Breast epithelium (tissue), 4 donors: ENCODE measurements around the gene GPR108. TPM values are rescaled to one million over a fixed set of nuclear protein-coding genes. Genes with fewer than 3 reads are reported as not detected.

ENCODE experiments used
- DNase-seq, 2 donors: peaks; one replicate each; pipeline ENCODE4 v3.0.0-alpha.2; 2019; ENCODE audit warnings: low spot score in 2 of 2
- H3K27ac ChIP-seq, 2 donors: fragments of 200-600 bp; sonication (generic) in 1 of 2; one replicate each; pipeline ENCODE4 v1.5.1; 2016 to 2019; ENCODE audit warnings: mild to moderate bottlenecking in 1 of 2
- H3K27me3 ChIP-seq, 2 donors: fragments of 200-600 bp; sonication (generic) in 1 of 2; one replicate each; pipeline versions ENCODE4 v1.5.1 to v1.6.0; 2017 to 2019; ENCODE audit warnings: control low read depth in 1 of 2, mild to moderate bottlenecking in 1 of 2
- H3K36me3 ChIP-seq: fragments of 200-600 bp; one replicate; pipeline ENCODE4 v1.5.1; 2019
- H3K4me1 ChIP-seq, 2 donors: fragments of 200-600 bp; sonication (generic); one replicate each; pipeline ENCODE4 v1.5.1; 2016 to 2019; ENCODE audit warnings: control low read depth in 1 of 2
- H3K4me3 ChIP-seq, 3 donors: fragments of 200-600 bp; sonication (generic); 1 replicate in 2 of 3; 2 replicates in 1 of 3; pipeline ENCODE4 v1.5.1; 2016 to 2019; ENCODE audit warnings: mild to moderate bottlenecking in 3 of 3, moderate library complexity in 2 of 3
- H3K9me3 ChIP-seq, 2 donors: fragments of 200-600 bp; sonication (generic) in 1 of 2; one replicate each; pipeline ENCODE4 v1.5.1; 2016 to 2019; ENCODE audit warnings: control low read depth in 1 of 2
- POLR2A ChIP-seq: fragments of 450-650 bp; IDR thresholded peaks from one replicate; pipeline ENCODE4 v1.6.1; 2016; ENCODE audit warnings: antibody characterized with exemption, mild to moderate bottlenecking, moderate library complexity
- POLR2AphosphoS5 ChIP-seq, 3 donors: sonication (generic); formaldehyde crosslinking; IDR thresholded peaks; one replicate each; pipeline ENCODE4 v1.6.1; 2017; ENCODE audit warnings: antibody characterized with exemption in 3 of 3
- intact Hi-C: fragments of 100-400 bp; cut with DNase I; formaldehyde crosslinking; loops from one replicate; pipeline ENCODE4 v1.15.1; 2023; ENCODE audit warnings: low total_unique reads
- total RNA-seq, 3 donors: library from RNA; depleted of rRNA; stranded (reverse); fragments of >200 nt; gene quantifications; one replicate each; pipeline ENCODE4 v1.1.0, GENCODE V29; 2016
- TF ChIP-seq, protein P1 (sequence below), 3 donors: fragments of 450-650 bp; IDR thresholded peaks; one replicate each; pipeline ENCODE4 v1.5.1; 2016 to 2017; ENCODE audit warnings: antibody characterized with exemption in 3 of 3, mild to moderate bottlenecking in 3 of 3, moderate library complexity in 3 of 3

The GPR108 gene
- total RNA-seq, 3 donors from 2014 or later: 62.9 to 98.1 (median 78.0) TPM

GRCh38 chr19:6769006-6769619 lies 31.7 kb upstream of the GPR108 start:
- Histone ChIP-seq H3K27ac (no peak overlapping the region), H3K27me3 (no peaks in the 10 kb centered on the region)

GRCh38 chr19:6768236-6768785 lies 30.9 kb upstream of the GPR108 start:
- Histone ChIP-seq H3K4me1 (no peaks in the 10 kb centered on the region), H3K36me3 (no peaks in the 10 kb centered on the region), H3K27ac (peak overlapping the region; percentile 82 to 96), H3K27me3 (no peaks in the 10 kb centered on the region), H3K9me3 (no peaks in the 10 kb centered on the region), H3K4me3 (peak overlapping the region in 2 of 3 donors; percentile 55 to 76)
- TF ChIP-seq, protein P1, sequence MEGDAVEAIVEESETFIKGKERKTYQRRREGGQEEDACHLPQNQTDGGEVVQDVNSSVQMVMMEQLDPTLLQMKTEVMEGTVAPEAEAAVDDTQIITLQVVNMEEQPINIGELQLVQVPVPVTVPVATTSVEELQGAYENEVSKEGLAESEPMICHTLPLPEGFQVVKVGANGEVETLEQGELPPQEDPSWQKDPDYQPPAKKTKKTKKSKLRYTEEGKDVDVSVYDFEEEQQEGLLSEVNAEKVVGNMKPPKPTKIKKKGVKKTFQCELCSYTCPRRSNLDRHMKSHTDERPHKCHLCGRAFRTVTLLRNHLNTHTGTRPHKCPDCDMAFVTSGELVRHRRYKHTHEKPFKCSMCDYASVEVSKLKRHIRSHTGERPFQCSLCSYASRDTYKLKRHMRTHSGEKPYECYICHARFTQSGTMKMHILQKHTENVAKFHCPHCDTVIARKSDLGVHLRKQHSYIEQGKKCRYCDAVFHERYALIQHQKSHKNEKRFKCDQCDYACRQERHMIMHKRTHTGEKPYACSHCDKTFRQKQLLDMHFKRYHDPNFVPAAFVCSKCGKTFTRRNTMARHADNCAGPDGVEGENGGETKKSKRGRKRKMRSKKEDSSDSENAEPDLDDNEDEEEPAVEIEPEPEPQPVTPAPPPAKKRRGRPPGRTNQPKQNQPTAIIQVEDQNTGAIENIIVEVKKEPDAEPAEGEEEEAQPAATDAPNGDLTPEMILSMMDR (IDR thresholded peaks at IDR 0.05): no peak
- no peak for TF ChIP-seq POLR2AphosphoS5 (IDR thresholded peaks at IDR 0.05)
- no peak for TF ChIP-seq POLR2A
- no peak for DNase-seq
- intact Hi-C loops: no loop called here

More at GRCh38 chr19:6769006-6769619, 31.7 kb upstream of the GPR108 start:
- no peaks in the 10 kb centered on the region for H3K4me1 ChIP-seq
- intact Hi-C loops: no loop called here
- H3K4me3 ChIP-seq: no peak overlapping the region
- DNase-seq: no peak
- H3K9me3 ChIP-seq: no peaks in the 10 kb centered on the region
- TF ChIP-seq POLR2A (no peak), POLR2AphosphoS5 (IDR thresholded peaks at IDR 0.05) (no peak)
- TF ChIP-seq, protein P1 (IDR thresholded peaks at IDR 0.05): peak in 1 of 3 donors; percentile 23
- H3K36me3 ChIP-seq: no peaks in the 10 kb centered on the region

DNA sequence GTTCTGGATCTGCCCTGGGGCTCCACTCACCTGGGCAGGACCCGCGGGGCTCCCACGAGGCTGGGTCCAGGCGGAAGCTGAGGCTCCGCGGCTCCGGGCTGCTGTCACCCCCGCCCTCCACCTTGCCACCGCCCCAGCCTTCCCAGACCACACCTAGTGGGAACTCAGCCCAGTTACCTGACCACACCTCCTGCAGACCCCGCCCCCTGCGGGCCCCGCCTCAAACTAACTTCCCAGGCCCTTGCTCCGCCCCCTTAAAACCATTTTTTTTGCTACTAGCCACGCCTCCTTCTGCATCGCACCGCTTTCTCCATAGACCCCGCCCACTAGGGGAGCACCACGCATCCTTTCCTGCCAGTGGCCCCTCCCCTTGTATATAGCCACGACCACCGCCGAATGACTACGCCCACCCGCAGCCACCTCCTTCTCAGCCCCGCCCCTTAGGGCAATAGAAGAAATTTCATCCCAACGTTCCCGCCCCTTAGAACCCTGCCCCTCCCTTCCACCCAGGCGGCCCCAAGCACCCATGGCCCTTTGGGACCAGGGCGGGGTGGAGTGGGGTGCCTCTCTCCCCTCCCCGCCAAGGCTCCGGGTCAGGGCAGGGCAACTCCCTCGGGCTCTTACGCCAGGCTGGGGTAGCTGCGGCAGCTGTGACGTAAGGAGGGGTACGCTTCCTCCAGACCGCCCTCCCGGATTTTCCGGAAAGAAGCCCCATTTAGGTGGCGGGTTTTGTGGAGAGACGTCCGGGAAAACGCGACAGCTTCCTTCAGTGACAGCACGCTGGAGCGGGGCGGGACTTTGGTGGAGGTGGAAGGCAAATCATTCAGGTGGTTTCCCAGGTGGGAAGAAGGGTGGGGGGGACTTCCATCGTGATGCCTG lies 30.2 kb upstream of the GPR108 start, which contains the start of gene SH2D3A:
SH2D3A (minus strand) TSS at position 79 of the 879 bp plus-strand sequence. CDS start 3,687 bp downstream, outside the sequence.
- intact Hi-C loops: no loop called here
- no peaks in the 10 kb centered on the region for H3K9me3 ChIP-seq
- H3K27me3 ChIP-seq: no peaks in the 10 kb centered on the region
- H3K36me3 ChIP-seq: no peaks in the 10 kb centered on the region
- no peaks in the 10 kb centered on the region for H3K4me1 ChIP-seq
- H3K4me3 ChIP-seq: peak within 1 kb of the TSS; percentile 17 to 76 (median 55)
- DNase-seq: peak; percentile 94
- peak within 1 kb of the TSS; percentile 82 to 96 for H3K27ac ChIP-seq
- TF ChIP-seq POLR2A (peak; percentile 39), POLR2AphosphoS5 (IDR thresholded peaks at IDR 0.05) (peak in 1 of 3 donors; percentile 85)
- TF ChIP-seq, protein P1 (IDR thresholded peaks at IDR 0.05): no peak

DNA sequence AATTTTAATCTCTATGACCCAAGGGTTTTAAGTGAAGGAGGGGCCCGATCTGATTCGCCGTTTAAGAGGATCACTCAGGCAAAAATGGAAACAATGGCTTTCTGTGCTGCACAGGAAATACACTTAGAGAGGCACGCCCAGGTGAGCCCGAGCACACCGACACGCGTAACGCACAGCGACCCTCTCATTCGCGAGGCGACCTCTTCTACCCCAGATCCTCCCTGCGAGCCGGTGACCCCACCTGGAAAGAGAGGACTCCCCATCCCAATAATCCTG lies 29.6 kb upstream of the GPR108 start:
- peak overlapping the region; percentile 17 to 76 (median 55) for H3K4me3 ChIP-seq
- peak overlapping the region; percentile 82 to 96 for H3K27ac ChIP-seq
- intact Hi-C loops: no loop called here
- no peak for DNase-seq
- no peaks in the 10 kb centered on the region for H3K36me3 ChIP-seq
- no peaks in the 10 kb centered on the region for H3K9me3 ChIP-seq
- H3K27me3 ChIP-seq: no peaks in the 10 kb centered on the region
- peak in 2 of 3 donors; percentile 8 to 44 for TF ChIP-seq POLR2AphosphoS5 (IDR thresholded peaks at IDR 0.05)
- no peak for TF ChIP-seq POLR2A
- H3K4me1 ChIP-seq: no peaks in the 10 kb centered on the region

GRCh38 chr19:6766357-6767080 lies 29.1 kb upstream of the GPR108 start:
- Histone ChIP-seq H3K27me3 (no peaks in the 10 kb centered on the region), H3K36me3 (no peaks in the 10 kb centered on the region), H3K4me3 (peak overlapping the region in 2 of 3 donors; percentile 55 to 76), H3K4me1 (no peaks in the 10 kb centered on the region), H3K27ac (peak overlapping the region; percentile 82 to 96), H3K9me3 (no peaks in the 10 kb centered on the region)
- TF ChIP-seq POLR2A (no peak), POLR2AphosphoS5 (IDR thresholded peaks at IDR 0.05) (no peak)
- TF ChIP-seq, protein P1 (IDR thresholded peaks at IDR 0.05): no peak
- intact Hi-C loops: no loop called here
- no peak for DNase-seq
